ENCODE measurements around the gene SPRTN. TPM values are rescaled to one million over a fixed set of nuclear protein-coding genes. Genes with fewer than 3 reads are reported as not detected.

Gene SPRTN
- total and polyA plus RNA-seq, 2 of the 4 experiments (the other 2 are of a cell fraction) = 6.5 to 17.4 TPM

GRCh38 chr1:231313661-231314060 is 24.4 kb upstream of the SPRTN start:
- DNase-seq (no peak), ATAC-seq (ENCODE audit: low read depth) (no peak)
- Histone ChIP-seq H3K9me1 (ENCODE audit: insufficient read depth, low read length) (no peaks in the 10 kb centered on the region), H3K9me3 (ENCODE audit: control insufficient read depth, insufficient read depth, low read length) (no peaks in the 10 kb centered on the region; the same call in 1 of the 2 replicates), H4K5ac (ENCODE audit: low read depth, low read length) (no peak overlapping the region), H2AFZ (replicated peaks; ENCODE audit: low read length, poor library complexity) (no peak overlapping the region), H2AK9ac (replicated peaks; ENCODE audit: low read depth, low read length, poor library complexity) (no peak overlapping the region), H2BK15ac (ENCODE audit: low read depth, low read length) (no peak overlapping the region), H2BK5ac (ENCODE audit: low read depth, low read length, poor library complexity, severe bottlenecking) (no peak overlapping the region), H2BK120ac (ENCODE audit: low read depth, low read length) (no peak overlapping the region), H3K4me3 (ENCODE audit: insufficient read depth, low read depth, low read length) (no peak overlapping the region), H3K4me1 (ENCODE audit: control insufficient read depth, insufficient read depth, low read length) (no peaks in the 10 kb centered on the region), H2AK5ac (ENCODE audit: low read depth, low read length) (no peak overlapping the region), H3K56ac (ENCODE audit: extremely low read depth, insufficient read depth, low read length) (no peak overlapping the region), H3K23ac (ENCODE audit: low read depth, low read length) (no peak overlapping the region), H3K79me1 (ENCODE audit: low read depth in 1 of 2, low read length in 2 of 2) (no peaks in the 10 kb centered on the region), H2BK20ac (ENCODE audit: low read depth, low read length) (no peak overlapping the region), H4K8ac (ENCODE audit: low read depth in 2 of 2, low read length in 2 of 2) (no peak overlapping the region), H3K36me3 (ENCODE audit: control insufficient read depth, insufficient read depth, low read length) (no peaks in the 10 kb centered on the region), H3K18ac (ENCODE audit: low read depth, low read length) (no peak overlapping the region), H3K27ac (ENCODE audit: insufficient read depth, low read length) (no peak overlapping the region), H3K14ac (replicated peaks; ENCODE audit: low read depth, low read length) (no peak overlapping the region), H4K20me1 (ENCODE audit: insufficient read depth, low read length) (no peaks in the 10 kb centered on the region), H3K4me2 (ENCODE audit: low read depth, low read length) (no peak overlapping the region), H4K91ac (ENCODE audit: insufficient read depth, low read depth, low read length) (no peak overlapping the region), H3K4ac (ENCODE audit: low read depth, low read length) (no peak overlapping the region), H3K27me3 (ENCODE audit: control insufficient read depth, insufficient read depth, low read length) (no peaks in the 10 kb centered on the region), H3K9ac (ENCODE audit: low read depth, low read length) (no peak overlapping the region)
- in situ Hi-C loops (cut with MboI; ENCODE audit: low sequenced_read_pairs) = no loop called here
- WGBS, 2 experiments (ENCODE audit: extremely low coverage in 2 of 2, insufficient read length in 1 of 2) = no CpG with 5 or more reads among the region's 4 CpGs
- dilution Hi-C loops (cut with HindIII; ENCODE audit: low sequenced_read_pairs, unreplicated experiment) = no loop called here
- ChIA-PET CTCF (no interaction called here), POLR2A (ENCODE audit: unreplicated experiment) (no interaction called here)
- TF ChIP-seq MXI1 (IDR thresholded peaks at IDR 0.05; ENCODE audit: borderline replicate concordance, low read depth, low read length) = no peak
- TF ChIP-seq, protein P1, sequence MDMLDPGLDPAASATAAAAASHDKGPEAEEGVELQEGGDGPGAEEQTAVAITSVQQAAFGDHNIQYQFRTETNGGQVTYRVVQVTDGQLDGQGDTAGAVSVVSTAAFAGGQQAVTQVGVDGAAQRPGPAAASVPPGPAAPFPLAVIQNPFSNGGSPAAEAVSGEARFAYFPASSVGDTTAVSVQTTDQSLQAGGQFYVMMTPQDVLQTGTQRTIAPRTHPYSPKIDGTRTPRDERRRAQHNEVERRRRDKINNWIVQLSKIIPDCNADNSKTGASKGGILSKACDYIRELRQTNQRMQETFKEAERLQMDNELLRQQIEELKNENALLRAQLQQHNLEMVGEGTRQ (IDR thresholded peaks at IDR 0.05; ENCODE audit: low read depth, low read length) = no peak
- no peak for TF ChIP-seq SMC3 (IDR thresholded peaks at IDR 0.05; ENCODE audit: low read depth, low read length)
- TF ChIP-seq MAZ (IDR thresholded peaks at IDR 0.05; ENCODE audit: borderline replicate concordance, low read depth, low read length) = no peak
- TF ChIP-seq, protein P2, sequence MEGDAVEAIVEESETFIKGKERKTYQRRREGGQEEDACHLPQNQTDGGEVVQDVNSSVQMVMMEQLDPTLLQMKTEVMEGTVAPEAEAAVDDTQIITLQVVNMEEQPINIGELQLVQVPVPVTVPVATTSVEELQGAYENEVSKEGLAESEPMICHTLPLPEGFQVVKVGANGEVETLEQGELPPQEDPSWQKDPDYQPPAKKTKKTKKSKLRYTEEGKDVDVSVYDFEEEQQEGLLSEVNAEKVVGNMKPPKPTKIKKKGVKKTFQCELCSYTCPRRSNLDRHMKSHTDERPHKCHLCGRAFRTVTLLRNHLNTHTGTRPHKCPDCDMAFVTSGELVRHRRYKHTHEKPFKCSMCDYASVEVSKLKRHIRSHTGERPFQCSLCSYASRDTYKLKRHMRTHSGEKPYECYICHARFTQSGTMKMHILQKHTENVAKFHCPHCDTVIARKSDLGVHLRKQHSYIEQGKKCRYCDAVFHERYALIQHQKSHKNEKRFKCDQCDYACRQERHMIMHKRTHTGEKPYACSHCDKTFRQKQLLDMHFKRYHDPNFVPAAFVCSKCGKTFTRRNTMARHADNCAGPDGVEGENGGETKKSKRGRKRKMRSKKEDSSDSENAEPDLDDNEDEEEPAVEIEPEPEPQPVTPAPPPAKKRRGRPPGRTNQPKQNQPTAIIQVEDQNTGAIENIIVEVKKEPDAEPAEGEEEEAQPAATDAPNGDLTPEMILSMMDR (conservative IDR thresholded peaks at IDR 0.05; ENCODE audit: low read depth, low read length) = no peak
- TF ChIP-seq BHLHE40 (IDR thresholded peaks at IDR 0.05; ENCODE audit: low read depth, low read length) = no peak
- intact Hi-C loops (cut with micrococcal nuclease) = no loop called here
- no TSS peak for BruUV-seq (replicated peaks)
